Osteocyte (in vitro differentiated cells): ENCODE results near the gene FKBP10. TPM values are rescaled to one million over a fixed set of nuclear protein-coding genes. Genes with fewer than 3 reads are reported as not detected.

ENCODE experiments used
- DNase-seq: peaks from one replicate; pipeline ENCODE4 v3.0.0; 2021; ENCODE audit warnings: mixed read lengths; ENCODE audit not compliant: unreplicated experiment; ENCODE audit errors: extremely low spot score
- H3K27ac Mint-ChIP-seq: one replicate; pipeline ENCODE4 v1.8.0; 2021; ENCODE audit warnings: mild to moderate bottlenecking, mixed read lengths; ENCODE audit not compliant: unreplicated experiment
- H3K27me3 Mint-ChIP-seq: one replicate; pipeline ENCODE4 v1.8.0; 2021; ENCODE audit warnings: mixed read lengths; ENCODE audit not compliant: unreplicated experiment
- H3K36me3 Mint-ChIP-seq: one replicate; pipeline ENCODE4 v1.8.0; 2021; ENCODE audit warnings: mixed read lengths; ENCODE audit not compliant: unreplicated experiment
- H3K4me1 Mint-ChIP-seq: one replicate; pipeline ENCODE4 v1.8.0; 2021; ENCODE audit warnings: mixed read lengths; ENCODE audit not compliant: unreplicated experiment
- H3K4me3 Mint-ChIP-seq: one replicate; pipeline ENCODE4 v1.8.0; 2021; ENCODE audit warnings: mild to moderate bottlenecking, moderate library complexity, mixed read lengths; ENCODE audit not compliant: unreplicated experiment
- H3K9me3 Mint-ChIP-seq: one replicate; pipeline ENCODE4 v1.8.0; 2021; ENCODE audit warnings: mixed read lengths; ENCODE audit not compliant: unreplicated experiment
- total RNA-seq: library from RNA; stranded (reverse); gene quantifications from 2 replicates; pipeline ENCODE4 v1.2.1, GENCODE V29; 2021
- TF ChIP-seq, protein P1 (sequence below): fragments of 200-600 bp; sonication (generic); IDR thresholded peaks from 2 replicates; pipeline ENCODE4 v1.5.0; 2021; ENCODE audit warnings: antibody characterized with exemption, mild to moderate bottlenecking, moderate library complexity

Gene FKBP10
- total RNA-seq, 1 donor from 2014 or later, result 426 TPM

DNA sequence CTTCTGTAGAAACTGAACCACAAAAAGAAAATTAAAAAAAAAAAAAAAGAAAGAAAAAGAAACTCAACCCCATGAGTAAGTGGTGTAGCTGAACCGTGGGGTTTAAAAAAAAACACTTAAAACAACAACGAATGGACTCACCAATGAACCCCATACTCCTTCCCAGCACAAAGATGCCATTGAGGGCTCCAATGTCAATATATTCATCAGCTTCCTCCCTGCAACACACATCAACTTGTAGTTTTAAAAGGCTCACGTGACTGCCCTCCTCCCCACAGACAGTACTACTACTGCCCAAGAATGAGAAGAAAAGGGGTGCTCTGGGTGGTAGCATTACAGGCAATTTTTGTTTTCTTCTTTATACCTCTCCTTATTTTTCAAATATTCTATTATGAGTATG, 55.8 kb downstream of the FKBP10 start:
- TF ChIP-seq, protein P1, sequence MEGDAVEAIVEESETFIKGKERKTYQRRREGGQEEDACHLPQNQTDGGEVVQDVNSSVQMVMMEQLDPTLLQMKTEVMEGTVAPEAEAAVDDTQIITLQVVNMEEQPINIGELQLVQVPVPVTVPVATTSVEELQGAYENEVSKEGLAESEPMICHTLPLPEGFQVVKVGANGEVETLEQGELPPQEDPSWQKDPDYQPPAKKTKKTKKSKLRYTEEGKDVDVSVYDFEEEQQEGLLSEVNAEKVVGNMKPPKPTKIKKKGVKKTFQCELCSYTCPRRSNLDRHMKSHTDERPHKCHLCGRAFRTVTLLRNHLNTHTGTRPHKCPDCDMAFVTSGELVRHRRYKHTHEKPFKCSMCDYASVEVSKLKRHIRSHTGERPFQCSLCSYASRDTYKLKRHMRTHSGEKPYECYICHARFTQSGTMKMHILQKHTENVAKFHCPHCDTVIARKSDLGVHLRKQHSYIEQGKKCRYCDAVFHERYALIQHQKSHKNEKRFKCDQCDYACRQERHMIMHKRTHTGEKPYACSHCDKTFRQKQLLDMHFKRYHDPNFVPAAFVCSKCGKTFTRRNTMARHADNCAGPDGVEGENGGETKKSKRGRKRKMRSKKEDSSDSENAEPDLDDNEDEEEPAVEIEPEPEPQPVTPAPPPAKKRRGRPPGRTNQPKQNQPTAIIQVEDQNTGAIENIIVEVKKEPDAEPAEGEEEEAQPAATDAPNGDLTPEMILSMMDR, result no peak
- no peak overlapping the region for H3K4me3 Mint-ChIP-seq
- no peak for DNase-seq
- H3K4me1 Mint-ChIP-seq, result peaks cover 3% of the 10 kb centered on the region
- peaks cover 31% of the 10 kb centered on the region for H3K36me3 Mint-ChIP-seq
- no peaks in the 10 kb centered on the region for H3K27me3 Mint-ChIP-seq
- no peaks in the 10 kb centered on the region for H3K9me3 Mint-ChIP-seq
- no peak overlapping the region for H3K27ac Mint-ChIP-seq

GRCh38 chr17:41869426-41869825, 56.6 kb downstream of the FKBP10 start:
- no peak for DNase-seq
- Mint-ChIP-seq H3K9me3 (no peaks in the 10 kb centered on the region), H3K27ac (no peak overlapping the region), H3K27me3 (no peaks in the 10 kb centered on the region), H3K4me3 (no peak overlapping the region), H3K4me1 (peaks cover 3% of the 10 kb centered on the region), H3K36me3 (peaks cover 33% of the 10 kb centered on the region)
- TF ChIP-seq, protein P1, result no peak

- no peak for DNase-seq
- no peaks in the 10 kb centered on the region for H3K27me3 Mint-ChIP-seq
- H3K27ac Mint-ChIP-seq, result no peak overlapping the region
- H3K36me3 Mint-ChIP-seq, result peaks cover 33% of the 10 kb centered on the region
- no peak overlapping the region for H3K4me3 Mint-ChIP-seq
- H3K9me3 Mint-ChIP-seq, result no peaks in the 10 kb centered on the region
- TF ChIP-seq, protein P1, result no peak
- peaks cover 3% of the 10 kb centered on the region for H3K4me1 Mint-ChIP-seq
These were observed 57.3 kb downstream of the FKBP10 start for GRCh38 chr17:41870097-41870496.

DNA sequence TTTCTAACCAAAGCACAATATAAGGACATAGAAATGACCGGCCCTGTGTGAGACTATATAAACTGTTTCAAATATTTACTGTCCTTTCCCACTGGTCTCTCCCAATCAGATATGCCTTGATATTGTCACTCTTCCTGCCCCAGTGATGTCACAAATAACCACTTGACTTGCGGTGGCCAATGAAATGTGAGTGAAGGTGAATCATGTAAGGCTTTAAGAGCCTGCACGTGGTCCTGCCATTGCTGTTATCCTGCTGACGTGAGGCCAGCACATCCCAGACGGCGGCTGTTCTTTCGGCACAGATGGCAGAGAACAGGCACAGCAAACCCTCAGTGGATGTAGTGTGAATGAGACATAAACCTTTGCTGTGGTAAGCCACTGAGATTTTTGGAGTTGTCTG, 57.8 kb downstream of the FKBP10 start:
- H3K4me1 Mint-ChIP-seq, result peaks cover under 1% of the 10 kb centered on the region
- no peak for DNase-seq
- H3K9me3 Mint-ChIP-seq, result no peaks in the 10 kb centered on the region
- no peaks in the 10 kb centered on the region for H3K27me3 Mint-ChIP-seq
- TF ChIP-seq, protein P1, result no peak
- H3K27ac Mint-ChIP-seq, result no peak overlapping the region
- H3K36me3 Mint-ChIP-seq, result peaks cover 33% of the 10 kb centered on the region
- H3K4me3 Mint-ChIP-seq, result no peak overlapping the region

DNA sequence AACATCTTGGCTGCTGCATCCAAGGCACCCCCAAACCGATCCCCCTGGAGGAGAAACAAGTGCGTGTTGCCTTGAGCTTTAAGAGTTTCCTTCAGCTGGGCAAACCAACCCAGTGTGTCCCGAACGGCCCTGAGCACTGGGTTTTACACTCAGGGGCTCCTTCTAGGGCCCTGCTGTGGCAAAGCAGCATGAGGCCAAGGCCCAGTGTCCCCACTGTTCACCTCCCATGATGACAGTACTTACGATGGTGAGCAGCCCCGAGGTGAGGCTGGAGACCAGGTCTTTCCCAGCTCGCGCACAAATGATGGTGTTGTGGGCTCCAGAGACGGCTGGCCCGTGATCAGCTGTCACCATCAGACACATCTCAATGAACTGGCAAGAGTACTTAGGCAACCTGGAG, 59.0 kb downstream of the FKBP10 start:
- TF ChIP-seq, protein P1, result no peak
- Mint-ChIP-seq H3K36me3 (peaks cover 33% of the 10 kb centered on the region), H3K4me1 (no peaks in the 10 kb centered on the region), H3K27me3 (no peaks in the 10 kb centered on the region), H3K27ac (peak overlapping the region; percentile 14), H3K4me3 (no peak overlapping the region), H3K9me3 (no peaks in the 10 kb centered on the region)
- no peak for DNase-seq

Other genes with a start within 250 kb of the FKBP10 start
- 0.30 TPM in 1 of 2 replicates, not detected in the other for gene KRT9, start 240.9 kb upstream of the FKBP10 start, total RNA-seq
- gene KRT14, start 226.1 kb upstream of the FKBP10 start, total RNA-seq, result not detected in 2 replicates
- 1.3 and 1.4 TPM in 2 replicates for gene KRT16, start 200.2 kb upstream of the FKBP10 start, total RNA-seq
- gene KRT17, start 188.4 kb upstream of the FKBP10 start, total RNA-seq, result 40.5 and 43.2 TPM in 2 replicates
- gene EIF1, start 124.1 kb upstream of the FKBP10 start, total RNA-seq, result 1,019 and 1,057 TPM in 2 replicates
- gene GAST, start 100.7 kb upstream of the FKBP10 start, total RNA-seq, result not detected in 2 replicates
- gene HAP1, start 78.4 kb upstream of the FKBP10 start, total RNA-seq, result 0.11 and 0.24 TPM in 2 replicates
- 79.8 and 92.6 TPM in 2 replicates for gene JUP, start 26.3 kb upstream of the FKBP10 start, total RNA-seq
- 67.8 and 72.8 TPM in 2 replicates for gene P3H4, start 1.1 kb upstream of the FKBP10 start, total RNA-seq
- 58.9 and 63.6 TPM in 2 replicates for gene NT5C3B, start 23.2 kb downstream of the FKBP10 start, total RNA-seq
- gene KLHL10, start 24.8 kb downstream of the FKBP10 start, total RNA-seq, result not detected in 2 replicates
- 16.0 and 18.4 TPM in 2 replicates for gene KLHL11, start 52.4 kb downstream of the FKBP10 start, total RNA-seq
- gene ACLY, start 105.9 kb downstream of the FKBP10 start, total RNA-seq, result 141 and 143 TPM in 2 replicates
- gene ODAD4, start 117.6 kb downstream of the FKBP10 start, total RNA-seq, result 1.9 and 2.5 TPM in 2 replicates
- 108 and 119 TPM in 2 replicates for gene CNP, start 153.8 kb downstream of the FKBP10 start, total RNA-seq
- gene DNAJC7, start 204.4 kb downstream of the FKBP10 start, total RNA-seq, result 73.9 and 92.8 TPM in 2 replicates
- gene NKIRAS2, start 207.1 kb downstream of the FKBP10 start, total RNA-seq, result 48.9 and 51.3 TPM in 2 replicates
- gene C17orf113, start 237.6 kb downstream of the FKBP10 start, total RNA-seq, result 1.3 and 1.6 TPM in 2 replicates